ENCODE measurements around the gene PCDHGA9. TPM values are rescaled to one million over a fixed set of nuclear protein-coding genes. Genes with fewer than 3 reads are reported as not detected.
"Not testable (repeated sequence)": the region's sequence is repeated elsewhere in the genome, so short reads cannot be mapped to it uniquely, and the experiment has no call there.

The PCDHGA9 gene
- total RNA-seq, 2 experiments from 2014 or later, result 0.11 TPM; not detected in 1

DNA sequence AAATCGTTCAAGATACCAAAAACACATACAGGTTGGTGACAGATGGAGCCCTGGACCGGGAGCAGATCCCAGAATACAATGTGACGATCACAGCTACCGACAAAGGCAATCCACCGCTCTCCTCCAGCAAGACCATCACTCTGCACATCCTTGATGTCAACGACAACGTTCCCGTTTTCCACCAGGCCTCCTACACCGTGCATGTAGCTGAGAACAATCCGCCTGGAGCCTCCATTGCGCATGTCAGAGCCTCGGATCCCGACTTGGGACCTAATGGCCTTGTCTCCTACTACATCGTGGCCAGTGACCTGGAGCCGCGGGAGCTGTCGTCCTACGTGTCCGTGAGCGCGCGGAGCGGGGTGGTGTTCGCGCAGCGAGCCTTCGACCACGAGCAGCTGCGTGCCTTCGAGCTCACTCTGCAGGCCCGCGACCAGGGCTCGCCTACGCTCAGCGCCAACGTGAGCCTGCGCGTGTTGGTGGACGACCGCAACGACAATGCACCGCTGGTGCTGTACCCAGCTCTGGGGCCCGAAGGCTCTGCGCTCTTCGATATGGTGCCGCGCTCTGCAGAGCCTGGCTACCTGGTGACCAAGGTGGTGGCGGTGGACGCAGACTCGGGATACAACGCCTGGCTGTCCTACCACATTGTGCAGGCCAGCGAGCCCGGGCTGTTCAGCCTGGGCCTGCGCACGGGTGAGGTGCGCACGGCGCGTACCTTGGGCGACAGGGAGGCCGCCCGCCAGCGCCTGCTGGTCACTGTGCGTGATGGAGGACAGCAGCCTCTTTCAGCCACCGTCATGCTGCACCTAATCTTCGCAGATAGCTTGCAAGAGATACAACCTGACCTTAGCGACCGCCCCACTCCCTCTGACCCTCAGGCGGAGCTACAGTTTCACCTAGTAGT is 30.8 kb upstream of the PCDHGA9 start:
- H3K36me3 Mint-ChIP-seq, result no peaks in the 10 kb centered on the region

DNA sequence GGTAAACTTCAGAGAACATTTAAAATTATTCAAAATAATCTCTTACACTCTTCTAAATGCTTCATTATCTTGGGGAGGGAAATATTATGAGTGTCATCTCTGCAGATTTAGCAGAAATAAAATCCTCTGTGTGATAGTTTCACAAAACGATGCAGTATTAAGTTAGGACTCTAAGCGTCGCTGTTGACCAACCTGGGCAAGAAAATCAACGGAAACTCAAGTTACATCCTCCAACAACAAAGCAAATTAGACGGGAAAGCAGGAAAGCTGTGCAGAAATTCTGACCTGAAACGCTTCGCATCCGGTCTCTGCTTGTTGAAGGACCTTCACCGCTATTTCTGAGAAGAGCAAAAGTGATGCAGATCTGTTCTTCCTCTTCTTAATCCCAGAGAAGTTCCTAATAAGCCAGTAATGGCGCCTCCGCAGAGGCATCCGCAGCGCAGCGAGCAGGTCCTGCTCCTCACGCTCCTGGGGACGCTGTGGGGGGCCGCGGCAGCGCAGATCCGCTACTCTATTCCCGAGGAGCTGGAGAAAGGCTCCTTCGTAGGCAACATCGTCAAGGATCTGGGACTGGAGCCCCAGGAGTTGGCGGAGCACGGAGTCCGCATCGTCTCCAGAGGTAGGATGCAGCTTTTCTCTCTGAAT is 28.8 kb upstream of the PCDHGA9 start, which contains the start of gene PCDHGA6:
Gene PCDHGA6 (plus strand): TSS at position 219 of the 645 bp plus-strand sequence. CDS start 193 bp downstream, at position 412.
- no peak for DNase-seq
- ATAC-seq (ENCODE audit: low read depth), result no peak
- H3K4me1 Mint-ChIP-seq, result peaks cover 4% of the 10 kb centered on the region
- H3K27ac Mint-ChIP-seq, result no peak within 1 kb of the TSS
- H3K9me3 Mint-ChIP-seq, result peaks cover 28% of the 10 kb centered on the region
- H3K27me3 Mint-ChIP-seq, result peaks cover 39% of the 10 kb centered on the region
- no peaks in the 10 kb centered on the region for H3K36me3 Mint-ChIP-seq
- peak within 1 kb of the TSS; percentile 39 for H3K4me3 Mint-ChIP-seq
- POLR2A ChIA-PET, result interaction anchor here (0.9 kb wide), 1 partner anchor 53 kb away, joined by 3 read pairs; the partner anchor contains the start of gene TAF7

More for the DNA sequence above, 30.8 kb upstream of the PCDHGA9 start:
- Mint-ChIP-seq H3K4me3 (no peak overlapping the region), H3K9me3 (peaks cover 26% of the 10 kb centered on the region), H3K27me3 (peaks cover 42% of the 10 kb centered on the region), H3K27ac (no peak overlapping the region), H3K4me1 (peaks cover 4% of the 10 kb centered on the region)
- no peak for ATAC-seq (ENCODE audit: low read depth)
- no peak for DNase-seq
- POLR2A ChIA-PET, result no interaction called here

DNA sequence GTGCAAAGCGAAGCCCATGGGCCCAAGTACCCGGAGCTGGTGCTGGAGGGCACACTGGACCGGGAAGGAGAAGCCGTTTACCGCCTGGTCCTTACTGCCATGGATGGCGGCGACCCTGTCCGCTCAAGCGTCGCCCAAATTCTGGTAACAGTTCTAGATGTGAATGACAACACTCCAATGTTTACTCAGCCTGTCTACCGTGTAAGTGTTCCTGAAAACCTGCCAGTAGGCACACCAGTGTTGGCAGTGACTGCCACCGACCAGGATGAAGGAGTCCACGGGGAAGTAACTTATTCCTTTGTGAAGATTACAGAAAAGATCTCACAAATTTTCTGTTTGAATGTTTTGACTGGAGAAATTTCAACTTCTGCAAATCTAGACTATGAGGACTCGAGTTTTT is 28.0 kb upstream of the PCDHGA9 start:
- Mint-ChIP-seq H3K9me3 (peaks cover 29% of the 10 kb centered on the region), H3K4me3 (no peak overlapping the region), H3K27ac (no peak overlapping the region), H3K27me3 (peaks cover 35% of the 10 kb centered on the region), H3K36me3 (no peaks in the 10 kb centered on the region), H3K4me1 (peaks cover 4% of the 10 kb centered on the region)
- ATAC-seq (ENCODE audit: low read depth), result no peak
- no peak for DNase-seq
- POLR2A ChIA-PET, result no interaction called here

DNA sequence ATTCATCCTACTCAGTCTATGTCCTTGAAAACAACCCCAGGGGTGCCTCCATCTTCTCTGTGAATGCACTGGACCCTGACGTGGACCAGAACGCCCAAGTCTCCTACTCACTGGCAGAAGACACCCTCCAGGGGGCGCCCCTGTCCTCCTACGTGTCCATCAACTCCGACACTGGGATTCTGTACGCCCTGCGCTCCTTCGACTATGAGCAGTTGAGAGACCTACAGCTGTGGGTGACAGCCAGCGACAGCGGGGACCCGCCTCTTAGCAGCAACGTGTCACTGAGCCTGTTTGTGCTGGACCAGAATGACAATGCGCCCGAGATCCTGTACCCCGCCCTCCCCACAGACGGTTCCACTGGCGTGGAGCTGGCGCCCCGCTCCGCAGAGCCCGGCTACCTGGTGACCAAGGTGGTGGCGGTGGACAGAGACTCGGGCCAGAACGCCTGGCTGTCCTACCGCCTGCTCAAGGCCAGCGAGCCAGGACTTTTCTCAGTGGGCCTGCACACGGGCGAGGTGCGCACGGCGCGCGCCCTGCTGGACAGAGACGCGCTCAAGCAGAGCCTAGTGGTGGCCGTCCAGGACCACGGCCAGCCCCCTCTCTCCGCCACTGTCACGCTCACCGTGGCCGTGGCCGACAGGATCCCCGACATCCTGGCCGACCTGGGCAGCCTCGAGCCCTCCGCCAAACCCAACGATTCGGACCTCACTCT is 27.0 kb upstream of the PCDHGA9 start:
- Mint-ChIP-seq H3K27me3 (peaks cover 35% of the 10 kb centered on the region), H3K9me3 (peaks cover 33% of the 10 kb centered on the region)
- POLR2A ChIA-PET, result interaction anchor here (0.6 kb wide), 1 partner anchor 55 kb away, joined by 3 read pairs; the partner anchor contains the start of gene TAF7
- not testable (repeated sequence) for DNase-seq; H3K36me3 Mint-ChIP-seq; H3K4me1 Mint-ChIP-seq; H3K4me3 Mint-ChIP-seq; H3K27ac Mint-ChIP-seq; ATAC-seq (ENCODE audit: low read depth)

DNA sequence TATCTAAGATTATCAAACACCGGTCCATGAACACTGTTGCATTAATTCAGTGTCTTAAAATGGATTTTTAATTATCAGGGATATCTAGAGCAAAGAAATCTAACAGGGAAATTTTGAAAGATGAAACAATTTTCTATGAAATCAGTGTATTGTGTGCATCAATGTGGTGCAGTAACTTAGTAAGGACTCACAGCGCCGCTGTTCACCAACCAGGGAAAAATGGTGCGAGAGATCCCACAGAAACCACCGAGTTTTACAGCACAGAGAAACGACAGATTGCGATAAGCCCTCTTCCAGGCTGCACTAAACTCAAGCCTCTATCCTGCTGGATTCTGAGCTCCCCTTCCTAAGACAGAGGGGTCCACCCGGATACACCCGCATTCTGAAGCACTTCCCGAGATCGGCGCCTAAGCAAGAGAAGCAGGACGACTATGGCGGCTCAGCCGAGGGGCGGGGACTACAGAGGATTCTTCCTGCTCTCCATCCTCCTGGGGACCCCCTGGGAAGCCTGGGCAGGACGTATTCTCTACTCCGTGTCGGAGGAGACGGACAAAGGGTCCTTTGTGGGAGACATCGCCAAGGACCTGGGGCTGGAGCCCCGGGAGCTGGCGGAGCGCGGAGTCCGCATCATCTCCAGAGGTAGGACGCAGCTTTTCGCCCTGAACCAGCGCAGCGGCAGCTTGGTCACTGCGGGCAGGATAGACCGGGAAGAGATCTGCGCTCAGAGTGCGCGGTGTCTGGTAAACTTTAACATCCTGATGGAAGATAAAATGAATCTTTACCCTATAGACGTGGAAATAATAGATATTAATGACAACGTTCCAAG is 19.9 kb upstream of the PCDHGA9 start, which contains the start of gene PCDHGA7:
Gene PCDHGA7 (plus strand): TSS at position 274 of the 826 bp plus-strand sequence. CDS start 158 bp downstream, at position 432.
- Mint-ChIP-seq H3K9me3 (peaks cover 14% of the 10 kb centered on the region), H3K27me3 (peaks cover 27% of the 10 kb centered on the region)

DNA sequence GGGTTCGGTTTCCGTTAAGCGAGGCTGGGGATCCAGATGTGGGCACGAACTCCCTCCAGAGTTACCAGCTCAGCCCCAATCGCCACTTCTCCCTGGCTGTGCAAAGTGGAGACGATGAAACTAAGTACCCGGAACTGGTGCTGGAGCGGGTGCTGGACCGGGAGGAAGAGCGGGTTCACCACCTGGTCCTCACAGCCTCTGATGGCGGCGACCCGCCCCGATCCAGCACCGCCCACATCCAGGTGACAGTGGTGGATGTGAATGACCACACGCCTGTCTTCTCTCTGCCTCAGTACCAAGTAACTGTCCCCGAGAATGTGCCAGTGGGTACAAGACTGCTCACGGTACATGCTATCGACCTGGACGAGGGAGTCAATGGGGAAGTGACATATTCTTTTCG is 19.2 kb upstream of the PCDHGA9 start:
- no peak overlapping the region for H3K4me3 Mint-ChIP-seq
- H3K36me3 Mint-ChIP-seq, result peaks cover under 1% of the 10 kb centered on the region
- peaks cover 16% of the 10 kb centered on the region for H3K9me3 Mint-ChIP-seq
- POLR2A ChIA-PET, result no interaction called here
- DNase-seq (no peak), ATAC-seq (ENCODE audit: low read depth) (no peak)
- H3K27me3 Mint-ChIP-seq, result peaks cover 29% of the 10 kb centered on the region
- H3K4me1 Mint-ChIP-seq, result no peaks in the 10 kb centered on the region
- no peak overlapping the region for H3K27ac Mint-ChIP-seq

More for the DNA sequence above, 19.9 kb upstream of the PCDHGA9 start, which contains the start of gene PCDHGA7:
- H3K4me3 Mint-ChIP-seq, result peak within 1 kb of the TSS; percentile 64
- no peak for ATAC-seq (ENCODE audit: low read depth)
- H3K4me1 Mint-ChIP-seq, result no peaks in the 10 kb centered on the region
- H3K27ac Mint-ChIP-seq, result no peak within 1 kb of the TSS
- H3K36me3 Mint-ChIP-seq, result no peaks in the 10 kb centered on the region
- POLR2A ChIA-PET, result no interaction called here
- no peak for DNase-seq

DNA sequence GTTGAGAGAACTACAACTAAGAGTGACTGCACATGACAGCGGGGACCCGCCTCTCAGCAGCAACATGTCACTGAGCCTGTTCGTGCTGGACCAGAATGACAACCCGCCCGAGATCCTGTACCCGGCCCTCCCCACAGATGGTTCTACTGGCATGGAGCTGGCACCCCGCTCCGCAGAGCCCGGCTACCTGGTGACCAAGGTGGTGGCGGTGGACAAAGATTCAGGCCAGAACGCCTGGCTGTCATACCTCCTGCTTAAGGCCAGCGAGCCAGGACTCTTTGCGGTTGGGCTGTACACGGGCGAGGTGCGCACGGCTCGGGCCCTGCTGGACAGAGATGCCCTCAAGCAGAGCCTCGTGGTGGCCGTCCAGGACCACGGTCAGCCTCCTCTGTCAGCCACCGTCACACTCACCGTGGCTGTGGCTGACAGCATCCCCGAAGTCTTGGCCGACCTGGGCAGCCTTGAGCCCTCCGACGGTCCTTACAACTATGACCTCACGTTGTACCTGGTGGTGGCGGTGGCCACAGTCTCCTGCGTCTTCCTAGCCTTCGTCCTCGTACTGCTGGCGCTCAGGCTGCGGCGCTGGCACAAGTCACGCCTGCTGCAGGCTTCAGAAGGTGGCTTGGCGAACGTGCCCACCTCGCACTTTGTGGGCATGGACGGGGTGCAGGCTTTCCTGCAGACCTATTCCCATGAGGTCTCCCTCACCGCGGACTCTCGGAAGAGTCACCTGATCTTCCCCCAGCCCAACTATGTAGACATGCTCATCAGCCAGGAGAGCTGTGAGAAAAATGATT is 17.9 kb upstream of the PCDHGA9 start:
- DNase-seq (no peak), ATAC-seq (ENCODE audit: low read depth) (no peak)
- Mint-ChIP-seq H3K9me3 (peaks cover 19% of the 10 kb centered on the region), H3K4me3 (no peak overlapping the region), H3K27me3 (peaks cover 38% of the 10 kb centered on the region), H3K4me1 (no peaks in the 10 kb centered on the region), H3K36me3 (peaks cover 3% of the 10 kb centered on the region), H3K27ac (no peak overlapping the region)
- POLR2A ChIA-PET, result no interaction called here

DNA sequence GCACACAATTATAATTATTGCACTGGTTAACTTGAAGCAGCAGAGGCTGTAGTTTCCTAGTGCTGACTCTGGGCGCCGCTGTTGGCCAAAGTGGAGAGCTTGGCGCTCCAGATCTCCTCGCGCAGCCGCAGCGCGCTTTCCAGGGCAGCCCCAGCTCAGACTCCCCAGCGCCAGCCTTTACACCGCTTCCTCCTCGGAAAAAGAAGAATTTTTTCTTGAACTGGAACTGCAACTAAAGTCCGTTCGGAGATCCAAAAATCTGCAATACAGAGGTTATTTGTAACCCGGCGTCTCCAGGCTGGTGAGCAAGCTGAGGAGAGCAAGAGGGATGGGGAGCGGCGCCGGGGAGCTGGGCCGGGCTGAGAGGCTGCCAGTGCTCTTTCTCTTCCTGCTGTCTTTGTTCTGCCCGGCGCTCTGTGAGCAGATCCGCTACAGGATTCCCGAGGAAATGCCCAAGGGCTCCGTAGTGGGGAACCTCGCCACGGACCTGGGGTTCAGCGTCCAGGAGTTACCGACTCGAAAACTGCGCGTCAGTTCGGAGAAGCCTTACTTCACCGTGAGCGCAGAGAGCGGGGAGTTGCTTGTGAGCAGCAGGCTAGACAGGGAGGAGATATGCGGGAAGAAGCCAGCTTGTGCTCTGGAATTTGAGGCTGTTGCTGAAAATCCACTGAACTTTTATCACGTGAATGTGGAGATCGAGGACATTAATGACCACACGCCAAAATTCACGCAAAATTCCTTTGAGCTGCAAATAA is 14.8 kb upstream of the PCDHGA9 start, which contains the start of gene PCDHGB4:
Gene PCDHGB4 (plus strand): TSS at position 142 of the 755 bp plus-strand sequence. CDS start 187 bp downstream, at position 329.
- POLR2A ChIA-PET, H3K4me1 Mint-ChIP-seq, H3K36me3 Mint-ChIP-seq: not testable (repeated sequence)
- H3K27ac Mint-ChIP-seq, result peak within 1 kb of the TSS; percentile 56
- H3K4me3 Mint-ChIP-seq, result peak within 1 kb of the TSS; percentile 30
- ATAC-seq (ENCODE audit: low read depth) (peak; percentile 58), DNase-seq (peak; percentile 52)
- peaks cover 36% of the 10 kb centered on the region for H3K27me3 Mint-ChIP-seq
- H3K9me3 Mint-ChIP-seq, result peaks cover 18% of the 10 kb centered on the region

DNA sequence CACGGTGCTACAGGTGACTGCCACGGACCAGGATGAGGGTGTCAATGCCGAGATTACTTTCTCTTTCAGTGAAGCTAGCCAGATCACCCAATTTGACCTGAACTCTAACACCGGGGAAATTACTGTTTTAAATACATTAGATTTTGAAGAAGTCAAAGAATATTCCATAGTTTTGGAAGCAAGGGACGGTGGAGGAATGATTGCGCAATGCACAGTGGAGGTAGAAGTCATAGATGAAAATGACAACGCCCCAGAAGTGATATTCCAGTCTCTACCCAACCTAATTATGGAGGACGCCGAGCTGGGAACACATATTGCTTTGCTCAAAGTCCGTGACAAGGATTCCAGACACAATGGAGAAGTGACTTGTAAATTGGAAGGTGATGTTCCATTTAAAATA is 13.9 kb upstream of the PCDHGA9 start:
- Mint-ChIP-seq H3K27ac (peak overlapping the region; percentile 56), H3K27me3 (peaks cover 30% of the 10 kb centered on the region), H3K9me3 (peaks cover 21% of the 10 kb centered on the region), H3K4me1 (no peaks in the 10 kb centered on the region), H3K4me3 (no peak overlapping the region), H3K36me3 (peaks cover 7% of the 10 kb centered on the region)
- no peak for DNase-seq
- POLR2A ChIA-PET, result no interaction called here
- no peak for ATAC-seq (ENCODE audit: low read depth)

DNA sequence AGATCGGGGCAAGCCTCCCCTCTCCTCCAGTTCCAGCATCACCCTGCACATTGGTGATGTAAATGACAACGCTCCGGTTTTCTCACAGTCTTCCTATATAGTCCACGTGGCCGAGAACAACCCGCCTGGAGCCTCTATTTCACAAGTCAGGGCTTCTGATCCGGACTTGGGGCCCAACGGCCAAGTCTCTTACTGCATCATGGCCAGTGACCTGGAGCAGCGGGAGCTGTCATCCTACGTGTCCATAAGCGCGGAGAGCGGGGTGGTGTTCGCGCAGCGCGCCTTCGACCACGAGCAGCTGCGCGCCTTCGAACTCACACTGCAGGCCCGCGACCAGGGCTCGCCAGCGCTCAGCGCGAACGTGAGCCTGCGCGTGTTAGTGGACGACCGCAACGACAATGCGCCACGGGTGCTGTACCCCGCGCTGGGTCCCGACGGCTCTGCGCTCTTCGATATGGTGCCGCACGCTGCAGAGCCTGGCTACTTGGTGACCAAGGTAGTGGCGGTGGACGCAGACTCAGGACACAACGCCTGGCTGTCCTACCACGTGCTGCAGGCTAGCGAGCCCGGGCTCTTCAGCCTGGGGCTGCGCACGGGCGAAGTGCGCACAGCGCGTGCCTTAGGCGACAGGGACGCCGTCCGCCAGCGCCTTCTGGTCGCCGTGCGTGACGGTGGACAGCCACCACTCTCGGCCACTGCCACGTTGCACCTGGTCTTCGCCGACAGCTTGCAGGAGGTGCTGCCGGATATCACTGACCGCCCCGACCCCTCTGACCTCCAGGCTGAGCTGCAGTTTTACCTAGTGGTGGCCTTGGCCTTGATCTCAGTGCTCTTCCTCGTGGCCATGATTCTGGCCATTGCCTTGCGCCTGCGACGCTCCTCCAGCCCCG is 13.2 kb upstream of the PCDHGA9 start:
- H3K4me1 Mint-ChIP-seq, result no peaks in the 10 kb centered on the region
- H3K9me3 Mint-ChIP-seq, result peaks cover 25% of the 10 kb centered on the region
- no peak overlapping the region for H3K4me3 Mint-ChIP-seq
- peaks cover 7% of the 10 kb centered on the region for H3K36me3 Mint-ChIP-seq
- H3K27me3 Mint-ChIP-seq, result peaks cover 36% of the 10 kb centered on the region
- ATAC-seq (ENCODE audit: low read depth) (no peak), DNase-seq (peak; percentile 25)
- POLR2A ChIA-PET, result no interaction called here
- peak overlapping the region; percentile 70 for H3K27ac Mint-ChIP-seq

All from activated naive CD8-positive, alpha-beta T cell treated with anti-CD3 and anti-CD28 coated beads, Interleukin-2, amount 10 ng/mL, durations not matched to agents 7 days and 5 days (primary cell).